DMS153 treated with DMSO at 0.1 percent for 48 hours (cell line): Measurements from ENCODE around the gene TMEM131L.

Experiments used
- DNase-seq: peaks from one replicate; lab custom pipeline; 2025; ENCODE audit not compliant: unreplicated experiment; lab: John Stamatoyannopoulos, UW

The TMEM131L gene

DNA sequence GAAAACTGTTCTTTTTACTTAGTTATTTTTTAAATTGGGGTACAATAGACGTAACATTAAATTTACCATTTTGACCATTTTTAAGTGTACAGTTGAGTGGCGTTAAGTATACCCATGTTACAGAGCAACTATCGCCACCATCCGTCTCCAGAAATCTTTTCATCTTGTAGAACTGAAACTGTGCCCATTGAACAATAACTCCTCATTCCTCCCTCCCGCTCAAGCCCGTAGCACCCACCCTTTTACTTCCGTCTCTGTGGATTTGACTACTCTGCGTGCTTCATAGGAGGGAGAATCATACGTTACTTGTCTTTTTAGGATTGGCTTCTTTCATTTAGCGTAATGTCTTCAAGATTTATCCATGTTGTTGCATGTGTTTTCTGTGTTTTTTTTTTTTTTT lies 55.3 kb downstream of the TMEM131L start:
- DNase-seq = no peak

DNA sequence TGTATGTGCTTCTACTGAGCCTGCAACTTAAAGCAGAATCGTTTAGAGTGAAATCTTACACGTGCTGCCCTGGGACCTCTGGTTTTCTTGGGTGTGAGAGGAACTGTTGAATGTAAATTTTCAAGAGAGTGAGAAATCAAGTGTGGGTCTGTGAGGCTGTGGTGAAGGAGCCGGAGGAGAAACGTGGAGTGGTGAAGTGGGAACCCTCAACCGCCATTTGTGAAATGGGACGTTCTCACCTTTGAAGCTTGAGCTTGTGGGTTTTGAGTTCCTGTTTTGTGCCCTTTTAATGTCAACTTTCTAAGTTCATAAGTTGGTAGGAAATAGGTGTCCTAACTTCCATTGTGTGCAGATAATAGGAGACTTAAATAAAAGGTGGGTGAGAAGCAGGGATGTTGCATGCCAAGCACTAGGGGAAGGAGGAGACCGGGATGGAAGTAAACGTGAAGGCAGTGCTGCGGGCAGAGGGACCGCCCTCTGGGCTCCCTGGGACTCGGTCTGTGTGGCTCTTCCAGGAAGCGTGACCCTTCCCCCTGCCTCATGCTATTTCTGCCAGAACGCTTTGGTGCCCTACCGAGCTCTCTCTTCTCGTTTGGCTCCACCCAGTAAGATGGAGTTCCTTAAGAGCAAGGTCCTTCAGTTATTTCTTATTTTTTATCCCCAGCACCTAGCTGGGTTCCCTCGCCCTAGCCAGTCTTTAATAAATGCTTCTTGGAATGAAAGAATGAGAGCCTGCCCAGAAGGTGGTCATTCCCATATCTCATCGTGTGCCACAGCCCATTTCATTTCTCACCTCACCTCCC lies 56.0 kb downstream of the TMEM131L start:
- DNase-seq = no peak

DNA sequence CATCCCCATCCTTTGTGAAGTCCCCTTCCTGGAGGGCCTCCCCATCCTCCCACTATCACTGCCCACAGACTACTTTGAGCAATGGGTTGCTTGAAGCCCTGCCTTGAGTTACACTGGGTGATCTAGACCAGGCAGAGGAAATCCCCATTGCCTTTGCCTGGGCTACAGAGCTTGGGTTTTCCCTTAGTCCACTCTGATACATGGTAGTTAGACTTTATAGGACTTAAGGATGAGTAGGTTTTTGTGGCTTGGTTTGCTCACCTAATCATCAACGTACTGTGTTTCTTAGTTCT lies 56.6 kb downstream of the TMEM131L start:
- DNase-seq = no peak

DNA sequence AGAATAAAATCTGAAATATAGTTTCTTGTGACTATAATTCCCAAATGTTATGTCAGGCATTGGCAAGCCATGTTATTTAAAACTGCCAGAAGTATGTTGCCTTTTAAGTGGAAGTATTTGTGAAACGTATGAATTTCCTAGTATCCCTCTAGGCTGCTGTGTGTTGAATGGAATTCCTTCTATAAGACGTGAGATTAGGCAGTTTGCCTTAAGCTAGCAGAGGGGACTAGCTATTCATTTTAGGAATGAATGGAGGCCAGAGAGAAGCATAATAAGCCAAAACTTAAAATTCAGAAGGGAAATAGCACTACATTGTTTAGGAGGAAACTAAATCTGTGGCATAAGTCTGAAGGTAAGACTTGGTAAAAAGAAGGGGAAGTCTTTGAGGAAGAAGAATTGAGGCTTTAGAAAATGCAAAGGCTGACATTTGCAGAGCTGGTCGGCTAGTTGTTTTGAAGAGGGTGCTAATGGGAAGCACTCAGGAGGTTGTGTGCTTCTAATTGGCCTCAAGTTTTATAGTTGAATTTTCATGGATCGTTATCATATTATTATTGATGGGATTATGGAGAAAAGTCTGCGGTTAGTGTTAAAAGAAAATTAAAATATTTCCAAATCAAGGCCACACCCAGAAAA lies 57.1 kb downstream of the TMEM131L start:
- DNase-seq = no peak

DNA sequence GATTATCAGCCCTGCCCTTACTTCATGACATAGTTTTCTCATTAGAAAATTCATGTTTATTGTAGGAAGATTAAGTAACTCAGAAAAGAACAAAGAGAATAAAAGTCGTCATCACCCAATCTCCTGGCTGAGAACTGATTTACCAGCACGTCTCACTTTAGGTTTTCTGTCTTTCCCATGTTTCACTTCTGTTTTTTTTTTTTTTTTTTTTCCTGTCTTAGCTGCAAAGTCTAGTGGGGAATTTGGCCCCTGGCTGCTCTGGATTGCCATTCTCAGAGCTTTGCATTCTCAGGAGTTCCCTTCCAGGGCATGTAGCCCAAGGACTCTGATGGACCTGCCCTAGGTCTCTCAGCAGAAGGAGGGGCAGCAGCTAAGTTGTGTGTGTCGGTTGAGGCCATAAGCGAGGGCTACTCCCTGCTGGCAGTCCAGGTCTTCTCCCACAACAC lies 57.8 kb downstream of the TMEM131L start:
- DNase-seq = no peak

DNA sequence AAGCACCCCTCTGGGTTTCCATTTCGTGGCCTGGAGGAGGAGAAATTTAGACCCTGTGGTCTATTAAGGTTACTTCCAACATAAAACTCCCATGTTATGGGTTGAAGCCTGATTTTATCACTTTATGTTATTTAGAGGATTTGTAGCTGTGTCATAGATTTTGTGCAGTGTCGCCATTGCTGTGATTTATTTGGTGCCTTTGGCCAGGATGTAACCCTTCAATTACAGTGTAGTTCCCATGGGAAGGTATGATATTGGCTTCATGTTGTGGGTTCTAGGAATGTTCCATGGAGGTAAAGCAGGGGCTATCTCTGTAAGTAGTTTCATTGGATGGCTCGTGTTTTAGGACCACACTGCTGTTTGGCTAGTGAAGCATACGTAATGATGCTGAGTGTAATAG lies 58.5 kb downstream of the TMEM131L start:
- no peak for DNase-seq

DNA sequence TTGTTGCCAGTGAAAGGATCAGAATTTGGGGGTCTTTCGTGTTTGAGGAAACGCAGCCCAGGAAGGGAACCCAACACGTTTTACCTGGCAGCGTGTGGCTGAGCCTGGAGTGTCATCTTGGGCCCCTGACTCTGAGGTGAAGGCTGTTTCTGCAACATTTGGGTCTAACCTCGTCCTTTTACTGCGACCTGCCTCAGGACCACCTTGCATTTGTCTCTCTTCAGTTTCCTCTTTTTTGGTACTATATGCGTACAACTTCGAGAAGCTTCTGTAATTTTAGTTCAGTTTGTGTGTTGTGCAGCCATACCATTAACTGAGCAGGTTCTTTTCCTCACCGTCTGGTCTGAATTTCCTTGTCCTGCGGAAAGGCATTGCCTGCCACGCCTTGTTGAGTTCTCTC lies 61.5 kb downstream of the TMEM131L start:
- no peak for DNase-seq

DNA sequence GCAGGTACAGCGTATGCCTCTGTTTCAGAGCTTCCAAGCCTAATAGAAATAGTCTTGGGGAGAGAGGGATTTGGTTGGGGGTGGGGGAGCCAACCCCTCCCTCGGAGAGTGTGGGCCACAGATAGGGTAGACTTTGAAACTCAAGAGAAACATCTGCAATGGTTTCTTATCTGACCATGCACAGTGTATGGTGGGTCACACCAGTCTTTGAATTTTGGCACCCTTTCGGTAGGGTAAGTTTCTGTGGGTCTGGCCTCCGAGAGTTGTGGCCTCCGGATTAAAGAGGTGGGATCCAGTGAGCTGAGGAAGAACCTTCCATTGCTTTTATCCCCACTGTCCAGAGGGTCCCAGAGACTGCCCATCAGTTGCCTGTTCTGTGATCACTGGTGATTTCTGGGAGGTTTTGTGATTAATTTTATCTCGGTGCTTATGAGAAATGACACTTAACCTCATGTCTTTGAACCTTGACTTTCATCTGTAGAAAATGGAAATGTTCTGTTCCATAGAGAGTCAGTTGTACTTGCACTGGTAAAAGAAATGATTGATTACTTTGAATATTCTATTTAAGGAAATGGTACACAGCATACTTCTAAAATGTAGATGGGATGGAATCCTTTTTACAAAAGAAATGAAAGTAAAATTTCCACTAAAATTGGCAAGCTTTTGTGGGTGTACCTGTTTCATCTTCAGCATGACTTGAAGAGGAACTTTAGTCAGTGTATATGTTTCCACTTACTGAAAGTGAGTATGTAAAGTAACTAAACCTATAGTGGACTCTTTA lies 62.7 kb downstream of the TMEM131L start:
- DNase-seq = no peak

DNA sequence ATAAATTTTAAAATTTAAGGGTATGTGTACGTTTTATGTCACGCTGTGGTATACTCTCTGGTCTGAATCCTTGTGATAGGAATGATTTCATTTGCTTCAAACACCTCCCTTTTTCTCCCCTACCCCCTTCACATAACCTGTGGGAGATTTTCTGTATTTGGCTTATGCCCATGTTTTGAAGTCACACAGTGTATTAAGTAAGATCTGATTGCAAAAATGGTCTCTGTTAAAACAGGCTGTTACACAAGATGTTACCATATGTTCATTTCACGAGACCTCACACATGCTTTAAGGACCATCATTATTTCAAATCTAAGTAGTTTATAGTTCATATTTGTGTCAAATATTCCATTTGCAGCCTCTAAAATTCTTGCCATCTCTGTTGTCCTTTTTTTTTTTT lies 63.5 kb downstream of the TMEM131L start:
- DNase-seq = no peak

DNA sequence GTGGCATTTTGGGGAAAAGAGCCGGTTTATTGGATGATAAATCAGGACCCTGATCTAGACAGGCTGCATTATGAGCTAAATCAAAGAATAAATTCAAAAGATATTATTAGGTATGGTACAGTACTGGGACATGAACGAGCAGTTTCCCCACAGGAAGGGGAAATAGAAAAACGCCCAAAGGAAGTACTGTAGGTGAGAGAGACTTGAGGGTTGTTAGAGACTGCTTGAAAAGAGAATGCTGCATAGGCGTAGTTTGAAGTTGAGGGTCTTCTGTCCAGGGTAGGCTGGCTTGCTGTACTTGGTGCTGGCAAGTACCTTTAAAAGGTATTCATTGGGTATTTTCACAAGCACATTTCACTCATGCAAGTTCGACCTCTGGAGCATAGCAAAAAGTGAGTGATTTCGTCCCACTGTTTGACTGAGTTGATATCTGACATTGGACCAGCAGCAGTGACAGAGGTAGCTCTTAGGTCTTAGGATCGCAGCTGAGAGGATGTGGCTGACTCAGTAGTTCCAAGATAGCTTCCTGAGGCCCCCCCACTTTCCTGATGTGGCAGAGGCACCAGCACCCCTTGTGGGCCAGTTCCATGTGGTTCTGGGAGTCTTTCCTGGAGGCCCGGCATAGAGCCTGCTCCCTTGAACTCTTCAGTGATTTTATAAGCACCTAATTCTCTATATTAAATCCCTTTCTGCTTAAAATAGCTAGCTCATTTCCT lies 64.3 kb downstream of the TMEM131L start:
- no peak for DNase-seq

DNA sequence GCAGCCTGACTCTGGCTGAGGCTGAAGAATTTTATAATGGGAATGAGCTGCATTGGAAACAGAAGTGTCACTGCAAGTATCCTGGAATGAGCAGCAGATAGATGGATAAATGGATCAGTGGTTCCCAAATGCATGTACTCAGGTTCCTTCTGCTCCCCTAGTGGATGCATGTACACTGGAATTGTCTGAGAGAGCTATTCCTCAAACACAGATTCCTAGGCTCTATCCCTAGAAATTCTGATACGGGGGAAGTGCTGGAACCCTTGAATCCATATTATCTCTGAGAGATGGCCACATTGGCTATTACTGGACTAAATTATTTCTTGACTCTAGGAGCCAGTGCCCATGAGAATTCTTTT lies 64.8 kb downstream of the TMEM131L start:
- no peak for DNase-seq

DNA sequence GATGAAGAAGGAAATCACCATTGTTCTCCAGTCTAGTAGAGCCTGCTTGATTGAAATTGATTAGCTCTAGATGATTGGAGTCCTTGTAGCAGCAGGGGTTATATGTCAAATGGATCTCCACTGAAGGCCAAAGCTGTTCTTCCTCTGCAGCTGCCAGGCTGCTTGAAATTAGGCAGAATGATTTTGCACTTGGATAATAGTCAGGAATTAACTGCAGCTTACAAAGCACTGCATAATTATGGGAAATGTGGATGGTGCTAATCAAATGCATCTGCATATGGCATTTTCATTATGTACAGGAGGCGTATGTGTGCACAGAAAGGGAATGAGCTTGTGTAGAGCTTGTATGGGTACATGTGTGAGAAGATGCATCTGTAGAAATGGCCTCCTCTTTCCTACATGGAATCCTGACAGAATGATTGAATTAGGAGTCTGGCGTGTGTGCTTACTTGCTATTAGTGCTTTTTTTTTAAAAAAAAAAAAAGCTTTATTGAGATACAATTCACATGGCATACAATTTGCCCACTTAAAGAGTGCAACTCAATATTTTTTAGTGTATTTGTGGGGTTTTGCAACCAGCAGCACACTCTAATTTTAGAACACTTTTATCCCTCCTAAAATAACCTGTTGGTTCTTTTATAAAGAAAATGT lies 65.9 kb downstream of the TMEM131L start:
- DNase-seq = no peak

DNA sequence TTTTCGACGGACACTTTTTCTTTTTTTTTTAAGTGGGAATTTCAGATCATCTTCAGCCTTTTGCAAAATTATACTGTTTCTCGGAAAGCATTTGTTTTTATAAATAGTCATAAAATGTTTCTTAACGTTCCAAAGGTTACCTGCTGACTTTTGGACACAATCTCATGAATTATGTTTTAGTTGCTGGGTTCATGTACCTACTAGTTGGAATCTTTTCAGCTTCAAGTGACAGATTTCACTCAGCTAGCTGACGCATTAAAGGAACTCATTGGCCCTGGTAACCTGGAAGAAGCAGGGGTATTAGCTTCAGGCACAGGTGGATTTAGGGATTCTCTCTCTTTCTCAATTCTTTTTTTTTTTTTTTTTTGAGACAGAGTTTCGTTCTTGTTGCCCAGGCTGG lies 66.5 kb downstream of the TMEM131L start:
- no peak for DNase-seq

DNA sequence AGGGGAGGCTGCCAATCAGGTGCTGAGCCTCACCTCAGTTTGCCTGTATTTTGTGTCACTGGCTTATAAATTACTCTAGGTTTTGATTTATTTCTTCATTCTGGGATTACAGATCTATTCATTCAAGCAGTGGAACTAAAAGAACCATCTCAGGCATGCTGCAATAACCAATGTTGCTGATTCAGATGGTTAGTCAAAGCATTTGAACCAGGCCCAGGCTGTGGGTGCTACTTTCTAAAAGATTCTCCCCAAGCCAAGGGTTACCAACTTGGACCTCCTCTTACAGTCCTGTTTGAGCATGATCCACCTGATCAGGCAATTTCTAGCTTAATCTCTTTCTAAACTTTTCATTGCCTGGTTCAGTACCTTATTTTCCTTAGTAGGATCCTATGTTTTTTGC lies 67.2 kb downstream of the TMEM131L start:
- no peak for DNase-seq

DNA sequence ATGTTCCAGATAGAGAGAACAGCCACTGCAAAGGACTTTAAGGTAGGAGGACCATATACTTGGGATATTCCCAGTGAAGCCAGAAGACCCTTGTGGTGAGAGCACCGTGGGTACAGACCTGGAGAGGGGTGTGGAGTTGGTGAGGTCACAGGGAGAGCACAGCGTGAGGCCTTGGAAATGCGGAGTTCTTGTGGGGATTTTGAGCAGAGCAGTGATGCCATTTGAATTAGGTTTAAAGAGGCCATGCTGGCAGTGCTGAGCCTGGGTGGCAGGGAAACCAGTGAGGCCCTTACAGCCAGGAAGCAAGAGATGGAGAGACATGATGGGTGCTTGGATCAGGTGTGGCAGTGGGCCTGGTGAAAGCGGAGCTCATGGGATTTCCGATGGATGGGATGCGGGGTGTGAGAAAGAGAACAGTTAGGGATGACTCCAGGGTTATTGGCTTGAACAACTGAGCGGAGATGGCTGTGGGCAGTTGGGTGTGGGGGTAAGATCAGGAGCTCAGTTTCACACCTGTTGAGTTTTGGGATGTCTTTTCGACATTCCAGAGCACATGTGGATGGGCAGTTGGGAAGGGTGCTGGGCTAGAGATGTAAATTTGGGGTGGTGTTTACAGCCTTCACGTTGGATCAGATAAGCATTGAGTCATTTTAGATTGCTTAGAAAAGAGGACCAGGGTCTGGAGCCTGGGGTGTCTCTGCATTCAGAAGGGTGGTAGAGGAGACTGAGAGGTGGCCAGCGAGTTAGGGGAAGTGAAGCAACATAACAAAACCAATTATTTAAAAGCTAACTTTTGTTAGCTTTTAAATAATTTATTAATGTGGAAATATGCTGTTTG lies 68.9 kb downstream of the TMEM131L start:
- no peak for DNase-seq

DNA sequence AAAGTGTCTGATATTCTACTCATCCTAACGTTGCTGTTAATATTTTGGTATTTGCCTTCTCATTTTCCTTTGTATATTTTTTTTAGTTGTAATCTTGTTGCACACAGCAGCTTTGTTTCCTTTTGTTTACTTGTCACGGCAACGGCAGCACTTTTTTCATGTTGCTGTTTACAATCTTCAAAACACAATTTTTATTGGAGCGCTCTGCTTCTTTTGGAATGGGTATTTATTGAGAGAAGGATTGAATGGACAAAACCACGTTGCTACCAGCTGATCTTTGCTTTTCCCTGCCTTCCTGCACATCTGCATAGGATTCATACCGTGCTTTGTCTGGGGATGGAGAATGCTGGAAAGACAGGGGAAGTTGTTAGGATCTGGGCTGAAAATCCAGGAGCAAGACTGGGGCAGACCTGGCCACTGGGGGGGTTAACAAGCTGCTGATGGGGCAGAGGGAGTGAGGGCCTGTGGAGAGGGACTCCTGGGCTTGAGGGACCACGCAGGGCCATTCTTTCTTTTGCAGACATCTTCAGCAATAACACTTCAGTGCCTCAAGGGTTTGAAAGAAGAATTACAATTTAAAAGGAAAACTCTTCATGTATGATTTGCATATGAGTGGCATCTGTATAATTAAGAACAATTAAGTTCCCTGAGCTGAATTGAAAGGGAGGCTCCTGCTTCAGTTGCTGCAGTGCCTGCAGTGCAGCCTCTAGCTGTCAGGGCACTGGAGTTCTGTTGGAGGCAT lies 69.8 kb downstream of the TMEM131L start:
- DNase-seq = no peak

DNA sequence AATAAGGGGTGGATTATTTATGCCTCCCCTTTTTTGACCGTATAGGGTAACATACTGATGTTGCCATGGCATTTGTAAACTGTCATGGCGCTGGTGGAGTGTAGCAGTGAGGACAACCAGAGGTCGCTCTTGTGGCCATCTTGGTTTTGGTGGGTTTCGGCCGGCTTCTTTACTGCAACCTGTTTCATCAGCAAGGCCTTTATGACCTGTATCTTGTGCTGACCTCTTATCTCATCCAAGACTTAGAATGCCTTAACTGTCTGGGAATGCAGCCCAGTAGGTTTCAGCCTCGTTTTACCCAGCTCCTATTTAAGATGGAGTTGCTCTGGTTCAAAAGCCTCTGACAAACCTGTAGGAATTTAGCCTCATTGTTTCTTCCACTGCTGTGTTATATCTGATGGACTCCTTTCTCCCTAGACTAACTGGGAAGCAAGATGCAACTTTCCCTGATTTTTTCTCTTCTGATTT lies 71.4 kb downstream of the TMEM131L start:
- DNase-seq = no peak

DNA sequence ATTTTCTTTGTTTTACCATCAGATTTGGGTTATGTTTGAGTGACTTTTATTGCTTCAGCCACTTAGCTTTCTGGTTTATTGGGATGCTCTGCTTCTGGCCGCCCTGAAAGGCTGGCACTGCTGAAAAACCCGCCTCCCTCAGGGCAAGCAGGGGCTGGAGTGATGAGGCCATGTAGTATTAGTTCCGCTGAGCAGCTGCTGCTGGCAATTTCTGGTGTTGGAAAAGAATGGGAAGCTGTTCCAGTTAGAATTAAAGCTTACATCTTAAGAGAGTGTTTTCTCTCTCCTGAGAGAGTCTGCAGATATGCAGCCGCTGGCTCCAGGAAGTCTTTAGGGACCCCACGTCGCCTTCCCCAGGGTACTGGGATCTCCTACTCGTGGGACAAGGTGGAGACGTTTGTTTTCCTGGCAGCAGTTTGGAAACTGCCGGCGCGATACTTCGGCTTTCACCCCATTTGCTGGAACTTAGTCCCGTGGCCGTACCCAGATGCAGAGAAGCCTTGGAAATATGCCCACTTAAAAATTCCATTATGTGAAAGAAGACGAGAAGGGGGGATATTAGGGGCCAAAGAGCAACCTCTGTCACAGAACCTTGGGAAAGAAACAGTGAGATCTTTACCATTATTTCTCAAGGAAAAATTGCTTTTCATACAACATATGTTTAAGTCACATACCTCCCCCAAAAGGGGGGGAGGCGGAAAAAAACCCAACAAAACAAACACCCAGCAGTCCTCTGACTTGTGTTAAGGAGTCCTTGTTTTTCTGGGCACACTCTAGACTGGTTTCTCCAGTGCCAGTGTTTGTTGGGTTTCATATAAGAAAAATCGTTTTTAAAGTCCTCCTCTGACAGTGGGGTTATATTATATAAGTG lies 72.6 kb downstream of the TMEM131L start:
- no peak for DNase-seq
